ENCODE measurements around the gene CCNJ.

The CCNJ gene

GRCh38 chr10:96093948-96094347 lies 50.6 kb downstream of the CCNJ start:
- no peak overlapping the region for H3K4me3 ChIP-seq (ENCODE audit: low read depth, low read length)
- no peak for DNase-seq (ENCODE audit: low read depth)
- TF ChIP-seq MAX (IDR thresholded peaks at IDR 0.05; ENCODE audit: low read depth, low read length) (no peak), MYC (IDR thresholded peaks at IDR 0.05; ENCODE audit: low read depth, low read length) (no peak), CTCF (IDR thresholded peaks at IDR 0.05; ENCODE audit: low read depth, low read length) (no peak), POLR2A (IDR thresholded peaks at IDR 0.05; ENCODE audit: extremely low read depth, insufficient read length) (no peak)

GRCh38 chr10:96096958-96097357 lies 53.6 kb downstream of the CCNJ start:
- no peak for DNase-seq (ENCODE audit: low read depth)
- TF ChIP-seq CTCF (IDR thresholded peaks at IDR 0.05; ENCODE audit: low read depth, low read length) (no peak), POLR2A (IDR thresholded peaks at IDR 0.05; ENCODE audit: extremely low read depth, insufficient read length) (no peak), MYC (IDR thresholded peaks at IDR 0.05; ENCODE audit: low read depth, low read length) (no peak), MAX (IDR thresholded peaks at IDR 0.05; ENCODE audit: low read depth, low read length) (no peak)
- H3K4me3 ChIP-seq (ENCODE audit: low read depth, low read length), result no peak overlapping the region

- no peak for TF ChIP-seq MAX (IDR thresholded peaks at IDR 0.05; ENCODE audit: low read depth, low read length)
- no peak for TF ChIP-seq MYC (IDR thresholded peaks at IDR 0.05; ENCODE audit: low read depth, low read length)
- TF ChIP-seq CTCF (IDR thresholded peaks at IDR 0.05; ENCODE audit: low read depth, low read length), result no peak
- TF ChIP-seq POLR2A (IDR thresholded peaks at IDR 0.05; ENCODE audit: extremely low read depth, insufficient read length), result no peak
- DNase-seq (ENCODE audit: low read depth), result no peak
- no peak overlapping the region for H3K4me3 ChIP-seq (ENCODE audit: low read depth, low read length)
These were observed 54.5 kb downstream of the CCNJ start for GRCh38 chr10:96097865-96098264.

GRCh38 chr10:96107623-96108038 lies 64.2 kb downstream of the CCNJ start:
- TF ChIP-seq MAX (IDR thresholded peaks at IDR 0.05; ENCODE audit: low read depth, low read length) (no peak), CTCF (IDR thresholded peaks at IDR 0.05; ENCODE audit: low read depth, low read length) (no peak), MYC (IDR thresholded peaks at IDR 0.05; ENCODE audit: low read depth, low read length) (no peak), POLR2A (IDR thresholded peaks at IDR 0.05; ENCODE audit: extremely low read depth, insufficient read length) (no peak)
- no peak for DNase-seq (ENCODE audit: low read depth)
- H3K4me3 ChIP-seq (ENCODE audit: low read depth, low read length), result no peak overlapping the region
